K562 (cell line): Measurements from ENCODE around the gene GGA2. TPM values are rescaled to one million over a fixed set of nuclear protein-coding genes. Genes with fewer than 3 reads are reported as not detected.

ENCODE experiments used
- ATAC-seq: fragments of 200-7000 bp; cut with Tn5 transposase; 3 replicates; pipeline ENCODE4 v1.9.1; 2020; ENCODE audit warnings: moderate library complexity
- BruUV-seq: library from RNA; stranded (reverse); fragments of 400-500 nt; replicated peaks from 2 replicates; lab custom pipeline; 2021; lab: Mats Ljungman, UMichigan
- CTCF ChIA-PET: fragments of 300-600 bp; formaldehyde crosslinking; extraction: SDS; loops from one replicate; lab custom pipeline; 2021; ENCODE audit warnings: low intra/inter-chr PET ratio; lab: Yijun Ruan, JAX
- POLR2A ChIA-PET: fragments of 300-600, 350-650 bp; sonication (Branson Sonifier 250); formaldehyde crosslinking; extraction: SDS; loops from one replicate; lab custom pipeline; 2021; ENCODE audit warnings: antibody characterized with exemption, inconsistent platforms; lab: Yijun Ruan, JAX
- DNase-seq, 4 experiments: peaks; one replicate each; pipeline versions ENCODE4 v3.0.0 to v3.0.0-alpha.2; 2011 to 2018; ENCODE audit warnings: low spot score in 3 of 4, mixed read lengths in 3 of 4; ENCODE audit errors: extremely low read depth in 1 of 4
- FAIRE-seq: peaks from 2 replicates; lab custom pipeline; 2011; peaks lifted over from hg19 to GRCh38; lab: Jason Lieb, UNC
- H2AFZ ChIP-seq: 2 replicates; pipeline ENCODE4 v1.6.0; 2011; ENCODE audit warnings: low read depth, low read length, control low read depth, inconsistent platforms
- H3K27ac ChIP-seq: fragments of 200-600 bp; 3 replicates; pipeline ENCODE4 v1.8.0; 2011; ENCODE audit warnings: low read depth, mild to moderate bottlenecking, control low read depth, inconsistent platforms, low read length, moderate library complexity, mixed read lengths; ENCODE audit errors: extremely low read depth
- H3K27me3 ChIP-seq, 2 experiments: fragments of 300-600 bp in 1 of 2; 2 replicates in 1 of 2; 3 replicates in 1 of 2; pipeline versions ENCODE4 v1.6.0 to v1.8.0; 2011; ENCODE audit warnings: inconsistent platforms in 2 of 2, low read length in 2 of 2, mild to moderate bottlenecking in 1 of 2, mixed read lengths in 1 of 2, moderate library complexity in 1 of 2; ENCODE audit not compliant: control insufficient read depth in 2 of 2, insufficient read depth in 2 of 2
- H3K36me3 ChIP-seq: fragments of 300-600 bp; 3 replicates; pipeline ENCODE4 v1.8.0; 2011; ENCODE audit warnings: mild to moderate bottlenecking, low read length, inconsistent platforms; ENCODE audit not compliant: control insufficient read depth, insufficient read depth
- H3K4me1 ChIP-seq, 2 experiments: fragments of 200-600 bp in 1 of 2; replicated peaks in 1 of 2; 2 replicates in 1 of 2; 3 replicates in 1 of 2; pipeline versions ENCODE4 v1.5.1 to v1.8.0; 2011; ENCODE audit warnings: inconsistent platforms in 2 of 2, low read length in 2 of 2, mild to moderate bottlenecking in 1 of 2, mixed read lengths in 1 of 2, moderate library complexity in 1 of 2; ENCODE audit not compliant: control insufficient read depth in 2 of 2, insufficient read depth in 2 of 2
- H3K4me2 ChIP-seq: 2 replicates; pipeline ENCODE4 v1.6.1; 2011; ENCODE audit warnings: low read length, control low read depth, inconsistent platforms, mixed read lengths; ENCODE audit not compliant: insufficient read depth
- H3K4me3 ChIP-seq: fragments of 200-600 bp; sonication (generic), shearing (Covaris generic); 2 replicates; pipeline ENCODE4 v1.5.1; 2016; ENCODE audit warnings: control low read depth, inconsistent platforms
- H3K79me2 ChIP-seq: fragments of 200-600 bp; 3 replicates; pipeline ENCODE4 v1.8.0; 2011; ENCODE audit warnings: low read length, inconsistent platforms; ENCODE audit not compliant: control insufficient read depth, insufficient read depth
- H3K9ac ChIP-seq, 2 experiments: 2 replicates each; pipeline versions ENCODE4 v1.6.0 to v1.6.1; 2011; ENCODE audit warnings: low read depth in 2 of 2, low read length in 2 of 2, control low read depth in 1 of 2, inconsistent platforms in 1 of 2, mild to moderate bottlenecking in 1 of 2, mixed read lengths in 1 of 2; ENCODE audit not compliant: insufficient read depth in 1 of 2
- H3K9me1 ChIP-seq: one replicate; pipeline ENCODE4 v1.6.0; 2011; ENCODE audit warnings: inconsistent platforms, mild to moderate bottlenecking, low read length, moderate library complexity; ENCODE audit not compliant: control insufficient read depth, insufficient read depth
- H3K9me3 ChIP-seq: replicated peaks from 2 replicates; pipeline ENCODE4 v1.5.1; 2011; ENCODE audit warnings: low read depth, low read length, inconsistent platforms; ENCODE audit not compliant: control insufficient read depth, insufficient read depth
- H4K20me1 ChIP-seq: replicated peaks from 2 replicates; pipeline ENCODE4 v1.6.1; 2011; ENCODE audit warnings: low read length, inconsistent platforms, mixed read lengths; ENCODE audit not compliant: control insufficient read depth, insufficient read depth
- DPF2 ChIP-seq: fragments of 450-650 bp; IDR thresholded peaks from 2 replicates; pipeline ENCODE4 v1.6.1; 2016
- ETV1 ChIP-seq: fragments of 450-650 bp; conservative IDR thresholded peaks from 2 replicates; pipeline ENCODE4 v1.6.1; 2016; ENCODE audit warnings: missing genetic modification characterization, control low read depth, low read depth, missing compliant biosample characterization
- GTF2E2 ChIP-seq: fragments of 200-800 bp; sonication (Bioruptor generic); IDR thresholded peaks from 2 replicates; pipeline ENCODE4 v1.6.1; 2016; ENCODE audit warnings: missing genetic modification characterization, missing compliant biosample characterization
- HDAC1 ChIP-seq, 2 experiments: fragments of 450-650 bp; IDR thresholded peaks; 2 replicates each; pipeline ENCODE4 v1.6.1; 2016 to 2017; ENCODE audit warnings: inconsistent platforms in 1 of 2, mild to moderate bottlenecking in 1 of 2, moderate library complexity in 1 of 2
- YY1 ChIP-seq, 3 experiments: IDR thresholded peaks; 2 replicates each; pipeline ENCODE4 v1.6.1; 2011; ENCODE audit warnings: low read length in 2 of 3, mild to moderate bottlenecking in 2 of 3, moderate library complexity in 2 of 3, borderline replicate concordance in 1 of 3, control low read depth in 1 of 3, low read depth in 1 of 3; ENCODE audit not compliant: insufficient read depth in 3 of 3, insufficient replicate concordance in 2 of 3, control insufficient read depth in 1 of 3, insufficient read length in 1 of 3; ENCODE audit errors: extremely low read depth in 1 of 3
- ZBTB8A ChIP-seq: fragments of 450-650 bp; IDR thresholded peaks from 2 replicates; pipeline ENCODE4 v1.6.1; 2018; ENCODE audit warnings: mild to moderate bottlenecking, moderate library complexity; ENCODE audit not compliant: partially characterized antibody
- ZNF121 ChIP-seq: sonication (generic); formaldehyde crosslinking; conservative IDR thresholded peaks from 2 replicates; pipeline ENCODE4 v1.8.0; 2022; ENCODE audit warnings: missing genetic modification reagents
- ZNF551 ChIP-seq: fragments of 250-450 bp; sonication (Bioruptor Pico); IDR thresholded peaks from 2 replicates; pipeline ENCODE4 v1.5.0; 2021; ENCODE audit warnings: mild to moderate bottlenecking, moderate library complexity
- ZNF561 ChIP-seq: fragments of 450-650 bp; formaldehyde crosslinking; conservative IDR thresholded peaks from 2 replicates; pipeline ENCODE4 v1.4.0; 2020; ENCODE audit warnings: mild to moderate bottlenecking, moderate library complexity
- ZNF77 ChIP-seq: fragments of 250-450 bp; sonication (Bioruptor Pico); IDR thresholded peaks from 2 replicates; pipeline ENCODE4 v1.5.0; 2020
- WGBS: fragments of 100-300 bp; shearing (Covaris generic); methylation state at CpG from one replicate; pipeline ENCODE4 v1.1.6; 2016; ENCODE audit warnings: low coverage, mixed read lengths; ENCODE audit not compliant: insufficient coverage; ENCODE audit errors: missing lambda C conversion rate; 5-methylcytosine and 5-hydroxymethylcytosine counted together
- in situ Hi-C: fragments of 300-500 bp; cut with MboI; formaldehyde crosslinking; loops from 4 replicates; pipeline ENCODE4 v1.15.0; 2018; ENCODE audit warnings: inconsistent platforms, mixed read lengths
- intact Hi-C: fragments of 100-400 bp; cut with micrococcal nuclease; formaldehyde crosslinking; loops from 2 replicates; pipeline ENCODE4 v1.14.2; 2022
- polyA plus RNA-seq, 8 experiments: library from polyadenylated mRNA; depleted of rRNA in 4 of 8; stranded (reverse) in 5 of 8; unstranded in 3 of 8; fragments of >200 nt; fragmentation: Nextera tagmentation in 2 of 8; fragmentation: Illumina TruSeq in 1 of 8; extraction: Ambion mirVana in 2 of 8; extraction: Trizol in 1 of 8; gene quantifications; 2 replicates each; pipeline versions ENCODE4 v1.2.1 to v1.2.3, GENCODE V29; 2011 to 2014; ENCODE audit warnings: inconsistent platforms in 1 of 8, missing spikeins in 1 of 8
- total RNA-seq, 7 experiments: library from RNA; depleted of rRNA in 6 of 7; stranded (reverse); fragments of >200 nt in 6 of 7; fragmentation: Illumina TruSeq in 2 of 7; extraction: Trizol in 2 of 7; gene quantifications; 2 replicates each; pipeline versions ENCODE4 v1.2.1 to v1.2.3, GENCODE V29; 2011 to 2021; ENCODE audit warnings: low replicate concordance in 1 of 7
- TF ChIP-seq, protein P1 (sequence below): sonication (generic); formaldehyde crosslinking; IDR thresholded peaks from 2 replicates; pipeline ENCODE4 v1.9.0; 2022; ENCODE audit warnings: mild to moderate bottlenecking, missing genetic modification reagents
- TF ChIP-seq, protein P2 (sequence below): sonication (generic); formaldehyde crosslinking; IDR thresholded peaks from 2 replicates; pipeline ENCODE4 v1.8.0; 2023; ENCODE audit warnings: mild to moderate bottlenecking, missing genetic modification reagents
- TF ChIP-seq, protein P3 (sequence below): fragments of 450-650 bp; IDR thresholded peaks from 2 replicates; pipeline ENCODE4 v1.6.1; 2017; ENCODE audit warnings: mild to moderate bottlenecking, moderate library complexity
- TF ChIP-seq, protein P4 (sequence below): sonication (generic); formaldehyde crosslinking; IDR thresholded peaks from 2 replicates; pipeline ENCODE4 v1.4.0; 2020; ENCODE audit warnings: mild to moderate bottlenecking, missing genetic modification reagents

GGA2 gene
- total and polyA plus RNA-seq, 9 of the 15 experiments (the other 6 are each of a cell fraction or from before 2014, with no cell fraction given) = 11.9 to 133 (median 66.3) TPM

- TF ChIP-seq ZNF561 (CRISPR knock-in tag) = no peak
- TF ChIP-seq YY1 (IDR thresholded peaks at IDR 0.05; ENCODE audit: borderline replicate concordance in 1 of 3, control insufficient read depth in 1 of 3, extremely low read depth in 1 of 3, insufficient read depth in 3 of 3, insufficient read length in 1 of 3, insufficient replicate concordance in 2 of 3, low read depth in 1 of 3, low read length in 2 of 3) = no peak
Observed at GRCh38 chr16:23486480-23486879, 23.8 kb downstream of the GGA2 start (continued).

GRCh38 chr16:23485841-23486240 is 24.5 kb downstream of the GGA2 start:
- BruUV-seq = no TSS peak
- in situ Hi-C loops (no loop called here), intact Hi-C loops (no loop called here)
- H3K27ac ChIP-seq = no peak overlapping the region
- no peak overlapping the region for H3K9ac ChIP-seq
- no peaks in the 10 kb centered on the region for H3K79me2 ChIP-seq
- H2AFZ ChIP-seq = no peak overlapping the region
- DNase-seq (no peak), FAIRE-seq (no peak), ATAC-seq (no peak)
- H3K4me1 ChIP-seq = no peaks in the 10 kb centered on the region
- H3K9me3 ChIP-seq = no peaks in the 10 kb centered on the region
- peaks cover 4% of the 10 kb centered on the region; the same call in 1 of the 2 replicates for H4K20me1 ChIP-seq
- H3K4me2 ChIP-seq = no peak overlapping the region
- H3K9me1 ChIP-seq = peaks cover 2% of the 10 kb centered on the region
- CTCF ChIA-PET = interaction anchor here (0.5 kb wide), 1 partner anchor 10 kb away, joined by 3 read pairs; no protein-coding TSS in a partner anchor
- H3K27me3 ChIP-seq = no peaks in the 10 kb centered on the region
- peaks cover 92% of the 10 kb centered on the region for H3K36me3 ChIP-seq
- no peak overlapping the region for H3K4me3 ChIP-seq
- POLR2A ChIA-PET = interaction anchor here (0.6 kb wide), 1 partner anchor 61 kb away, joined by 3 read pairs; no protein-coding TSS in a partner anchor
- WGBS = 87% methylated on average over 8 of the region's 8 CpGs
- TF ChIP-seq GTF2E2 = no peak
- TF ChIP-seq ZNF551 (CRISPR knock-in tag) = no peak
- TF ChIP-seq, protein P1, sequence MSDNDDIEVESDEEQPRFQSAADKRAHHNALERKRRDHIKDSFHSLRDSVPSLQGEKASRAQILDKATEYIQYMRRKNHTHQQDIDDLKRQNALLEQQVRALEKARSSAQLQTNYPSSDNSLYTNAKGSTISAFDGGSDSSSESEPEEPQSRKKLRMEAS (CRISPR knock-in tag) = no peak
- TF ChIP-seq ZNF121 (CRISPR knock-in tag) = no peak
- no peak for TF ChIP-seq ZBTB8A
- TF ChIP-seq, protein P2, sequence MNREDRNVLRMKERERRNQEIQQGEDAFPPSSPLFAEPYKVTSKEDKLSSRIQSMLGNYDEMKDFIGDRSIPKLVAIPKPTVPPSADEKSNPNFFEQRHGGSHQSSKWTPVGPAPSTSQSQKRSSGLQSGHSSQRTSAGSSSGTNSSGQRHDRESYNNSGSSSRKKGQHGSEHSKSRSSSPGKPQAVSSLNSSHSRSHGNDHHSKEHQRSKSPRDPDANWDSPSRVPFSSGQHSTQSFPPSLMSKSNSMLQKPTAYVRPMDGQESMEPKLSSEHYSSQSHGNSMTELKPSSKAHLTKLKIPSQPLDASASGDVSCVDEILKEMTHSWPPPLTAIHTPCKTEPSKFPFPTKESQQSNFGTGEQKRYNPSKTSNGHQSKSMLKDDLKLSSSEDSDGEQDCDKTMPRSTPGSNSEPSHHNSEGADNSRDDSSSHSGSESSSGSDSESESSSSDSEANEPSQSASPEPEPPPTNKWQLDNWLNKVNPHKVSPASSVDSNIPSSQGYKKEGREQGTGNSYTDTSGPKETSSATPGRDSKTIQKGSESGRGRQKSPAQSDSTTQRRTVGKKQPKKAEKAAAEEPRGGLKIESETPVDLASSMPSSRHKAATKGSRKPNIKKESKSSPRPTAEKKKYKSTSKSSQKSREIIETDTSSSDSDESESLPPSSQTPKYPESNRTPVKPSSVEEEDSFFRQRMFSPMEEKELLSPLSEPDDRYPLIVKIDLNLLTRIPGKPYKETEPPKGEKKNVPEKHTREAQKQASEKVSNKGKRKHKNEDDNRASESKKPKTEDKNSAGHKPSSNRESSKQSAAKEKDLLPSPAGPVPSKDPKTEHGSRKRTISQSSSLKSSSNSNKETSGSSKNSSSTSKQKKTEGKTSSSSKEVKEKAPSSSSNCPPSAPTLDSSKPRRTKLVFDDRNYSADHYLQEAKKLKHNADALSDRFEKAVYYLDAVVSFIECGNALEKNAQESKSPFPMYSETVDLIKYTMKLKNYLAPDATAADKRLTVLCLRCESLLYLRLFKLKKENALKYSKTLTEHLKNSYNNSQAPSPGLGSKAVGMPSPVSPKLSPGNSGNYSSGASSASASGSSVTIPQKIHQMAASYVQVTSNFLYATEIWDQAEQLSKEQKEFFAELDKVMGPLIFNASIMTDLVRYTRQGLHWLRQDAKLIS (CRISPR knock-in tag) = no peak
- TF ChIP-seq, protein P3, sequence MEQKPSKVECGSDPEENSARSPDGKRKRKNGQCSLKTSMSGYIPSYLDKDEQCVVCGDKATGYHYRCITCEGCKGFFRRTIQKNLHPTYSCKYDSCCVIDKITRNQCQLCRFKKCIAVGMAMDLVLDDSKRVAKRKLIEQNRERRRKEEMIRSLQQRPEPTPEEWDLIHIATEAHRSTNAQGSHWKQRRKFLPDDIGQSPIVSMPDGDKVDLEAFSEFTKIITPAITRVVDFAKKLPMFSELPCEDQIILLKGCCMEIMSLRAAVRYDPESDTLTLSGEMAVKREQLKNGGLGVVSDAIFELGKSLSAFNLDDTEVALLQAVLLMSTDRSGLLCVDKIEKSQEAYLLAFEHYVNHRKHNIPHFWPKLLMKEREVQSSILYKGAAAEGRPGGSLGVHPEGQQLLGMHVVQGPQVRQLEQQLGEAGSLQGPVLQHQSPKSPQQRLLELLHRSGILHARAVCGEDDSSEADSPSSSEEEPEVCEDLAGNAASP = no peak
- TF ChIP-seq DPF2 = no peak
- TF ChIP-seq HDAC1 (IDR thresholded peaks at IDR 0.05) = no peak
- no peak for TF ChIP-seq ETV1 (tag)
- TF ChIP-seq, protein P4, sequence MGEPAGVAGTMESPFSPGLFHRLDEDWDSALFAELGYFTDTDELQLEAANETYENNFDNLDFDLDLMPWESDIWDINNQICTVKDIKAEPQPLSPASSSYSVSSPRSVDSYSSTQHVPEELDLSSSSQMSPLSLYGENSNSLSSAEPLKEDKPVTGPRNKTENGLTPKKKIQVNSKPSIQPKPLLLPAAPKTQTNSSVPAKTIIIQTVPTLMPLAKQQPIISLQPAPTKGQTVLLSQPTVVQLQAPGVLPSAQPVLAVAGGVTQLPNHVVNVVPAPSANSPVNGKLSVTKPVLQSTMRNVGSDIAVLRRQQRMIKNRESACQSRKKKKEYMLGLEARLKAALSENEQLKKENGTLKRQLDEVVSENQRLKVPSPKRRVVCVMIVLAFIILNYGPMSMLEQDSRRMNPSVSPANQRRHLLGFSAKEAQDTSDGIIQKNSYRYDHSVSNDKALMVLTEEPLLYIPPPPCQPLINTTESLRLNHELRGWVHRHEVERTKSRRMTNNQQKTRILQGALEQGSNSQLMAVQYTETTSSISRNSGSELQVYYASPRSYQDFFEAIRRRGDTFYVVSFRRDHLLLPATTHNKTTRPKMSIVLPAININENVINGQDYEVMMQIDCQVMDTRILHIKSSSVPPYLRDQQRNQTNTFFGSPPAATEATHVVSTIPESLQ (CRISPR knock-in tag) = no peak
- TF ChIP-seq ZNF77 = no peak
